ENCODE measurements around the gene SLC12A7.

Gene SLC12A7

DNA sequence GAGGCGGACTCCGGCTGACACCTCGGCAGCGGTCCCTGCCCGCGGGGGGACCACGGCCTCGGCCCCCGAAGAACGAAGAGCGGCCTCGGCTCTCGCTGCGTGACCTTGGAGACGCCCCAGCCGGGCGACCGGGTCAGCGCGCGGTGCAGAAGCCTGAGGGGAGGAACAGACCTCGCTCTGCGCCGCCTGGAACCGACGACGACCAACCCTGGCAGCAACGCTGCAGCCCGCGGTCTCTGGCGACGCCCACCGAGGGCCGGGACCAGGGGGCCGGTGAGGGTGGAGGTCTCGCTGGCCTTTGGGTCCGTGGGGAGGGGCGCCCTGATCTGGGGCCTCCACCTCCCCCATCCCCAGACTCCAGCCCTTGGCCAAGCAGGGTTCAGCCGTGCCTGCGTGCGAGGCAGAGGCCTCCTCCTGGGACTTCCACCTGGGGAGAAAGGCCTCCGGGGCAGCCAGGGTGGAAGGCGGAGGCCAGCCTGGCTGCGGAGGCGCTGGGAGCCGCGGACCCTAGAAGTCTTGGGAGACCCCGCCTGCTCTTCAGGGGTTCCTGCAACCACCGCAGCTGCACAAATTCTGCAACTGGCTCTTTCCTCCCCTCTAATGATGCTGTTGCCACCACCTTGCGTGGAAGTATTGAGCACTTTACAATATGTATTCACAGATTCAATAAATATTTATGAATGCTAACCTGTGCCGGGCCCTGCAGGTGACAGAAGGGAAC lies 44.3 kb upstream of the SLC12A7 start:
- no peak for TF ChIP-seq CTCF (IDR thresholded peaks at IDR 0.05; ENCODE audit: low read depth, low read length)
- no peak overlapping the region for H3K4me3 ChIP-seq (ENCODE audit: low read depth, low read length)

- no peak for TF ChIP-seq CTCF (IDR thresholded peaks at IDR 0.05; ENCODE audit: low read depth, low read length)
- H3K4me3 ChIP-seq (ENCODE audit: low read depth, low read length), result no peak overlapping the region
Measured at GRCh38 chr5:1155191-1156032, 43.5 kb upstream of the SLC12A7 start.

DNA sequence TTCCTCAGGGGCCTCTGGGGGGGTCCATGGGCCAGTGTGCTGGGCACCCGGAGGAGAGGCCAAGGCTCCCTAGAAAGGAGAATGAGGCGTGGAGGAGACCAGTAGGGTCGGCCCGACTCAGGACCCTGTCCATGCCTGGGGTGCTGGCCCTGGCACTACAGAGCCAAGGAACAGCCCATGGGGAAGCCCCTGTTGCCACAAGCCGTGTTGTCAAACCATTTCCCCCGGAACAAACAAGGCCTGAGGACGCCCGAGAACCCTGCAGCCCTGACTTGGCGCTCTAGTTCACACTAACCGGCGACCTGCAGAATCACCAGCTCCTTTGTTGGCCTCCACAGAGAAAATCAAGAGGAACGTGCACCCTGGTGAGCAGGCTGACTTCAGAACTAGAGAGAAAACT lies 41.6 kb upstream of the SLC12A7 start:
- TF ChIP-seq CTCF (IDR thresholded peaks at IDR 0.05; ENCODE audit: low read depth, low read length), result no peak
- H3K4me3 ChIP-seq (ENCODE audit: low read depth, low read length), result no peak overlapping the region

DNA sequence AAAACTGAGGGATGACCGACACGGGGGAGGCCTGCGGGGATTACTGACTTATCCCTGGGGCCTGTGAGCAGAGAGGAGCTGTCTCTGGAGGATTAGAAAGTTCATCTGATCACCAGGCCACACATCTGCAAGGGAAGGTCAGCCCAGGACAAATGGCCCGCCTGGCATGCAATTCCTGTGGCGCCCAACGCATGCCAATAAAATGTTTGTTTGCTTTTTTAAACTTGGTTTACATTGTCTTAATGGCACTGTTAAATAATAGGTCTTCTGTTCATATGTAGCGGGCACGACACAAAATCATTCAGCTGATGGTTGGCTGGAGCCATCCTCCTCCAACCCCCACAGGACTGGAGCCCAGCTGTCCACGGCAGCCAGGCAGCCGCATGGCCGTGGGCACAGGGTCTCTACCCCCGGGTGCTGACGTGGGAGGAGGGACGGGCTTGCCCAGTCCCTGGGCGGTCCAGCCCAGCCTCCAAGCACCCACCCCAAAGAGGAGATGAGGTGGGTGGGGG lies 41.0 kb upstream of the SLC12A7 start:
- TF ChIP-seq CTCF (IDR thresholded peaks at IDR 0.05; ENCODE audit: low read depth, low read length), result no peak
- no peak overlapping the region for H3K4me3 ChIP-seq (ENCODE audit: low read depth, low read length)

DNA sequence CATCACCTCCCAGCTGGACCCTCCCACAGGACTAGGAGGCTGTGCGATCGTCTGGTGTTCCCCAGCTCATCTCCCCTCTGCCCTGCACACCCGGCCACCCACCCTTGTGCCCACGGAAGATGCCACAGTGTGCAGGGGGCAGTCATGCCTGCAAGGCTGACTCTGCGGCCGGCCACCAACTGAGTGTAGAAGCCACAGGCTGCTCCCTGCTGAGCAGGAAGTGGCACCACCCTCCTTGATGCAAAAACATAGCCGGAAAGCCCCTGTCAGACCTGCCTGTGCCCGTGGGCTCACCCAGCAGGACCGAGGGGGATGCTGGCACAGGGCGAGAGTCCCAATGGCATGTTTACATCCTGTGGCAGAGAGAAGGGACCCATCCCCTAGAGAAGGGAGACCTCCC lies 40.3 kb upstream of the SLC12A7 start:
- TF ChIP-seq CTCF (IDR thresholded peaks at IDR 0.05; ENCODE audit: low read depth, low read length), result no peak
- no peak overlapping the region for H3K4me3 ChIP-seq (ENCODE audit: low read depth, low read length)

- H3K4me3 ChIP-seq (ENCODE audit: low read depth, low read length), result no peak overlapping the region
- TF ChIP-seq CTCF (IDR thresholded peaks at IDR 0.05; ENCODE audit: low read depth, low read length), result no peak
Measured at GRCh38 chr5:1151316-1151715, 39.5 kb upstream of the SLC12A7 start.

DNA sequence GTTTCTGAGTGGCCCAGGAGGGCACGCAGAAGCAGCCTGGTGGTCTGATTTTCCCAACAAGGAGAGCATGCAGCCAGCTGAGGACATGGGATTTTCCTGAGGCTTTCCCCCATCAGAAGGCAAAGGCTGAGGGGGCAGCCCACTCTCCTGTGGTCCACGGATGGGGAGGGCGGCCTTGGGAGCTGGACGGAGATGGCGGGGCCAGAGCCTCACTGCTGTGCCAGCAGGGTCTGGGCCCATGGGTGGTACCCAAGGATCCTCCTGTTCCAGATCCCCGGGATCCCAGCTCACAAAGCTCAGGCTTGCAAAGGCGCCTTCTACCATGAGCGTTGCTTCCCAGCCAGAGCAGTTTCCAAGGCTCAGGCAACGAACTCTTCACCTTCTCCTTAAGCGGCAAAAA lies 39.0 kb upstream of the SLC12A7 start:
- no peak overlapping the region for H3K4me3 ChIP-seq (ENCODE audit: low read depth, low read length)
- no peak for TF ChIP-seq CTCF (IDR thresholded peaks at IDR 0.05; ENCODE audit: low read depth, low read length)
